GM12878 (cell line): Measurements from ENCODE around the gene TEX13B. TPM values are rescaled to one million over a fixed set of nuclear protein-coding genes. Genes with fewer than 3 reads are reported as not detected.
A peak's percentile ranks its signal among the peaks of the same experiment; 100 is the strongest.

ENCODE experiments used
- ATAC-seq: fragments of 200-7000 bp; cut with Tn5 transposase; 3 replicates; pipeline ENCODE4 v1.9.1; 2020; ENCODE audit warnings: mild to moderate bottlenecking, moderate library complexity
- BruUV-seq: library from RNA; stranded (reverse); fragments of 400-500 nt; replicated peaks from 2 replicates; lab custom pipeline; 2021; lab: Mats Ljungman, UMichigan
- CTCF ChIA-PET: fragments of 300-600 bp; sonication (Branson Sonifier 250); formaldehyde crosslinking; extraction: SDS; loops from one replicate; lab custom pipeline; 2021; ENCODE audit warnings: inconsistent platforms; lab: Yijun Ruan, JAX
- POLR2A ChIA-PET: fragments of 350-600 bp; formaldehyde crosslinking; extraction: SDS; loops from one replicate; lab custom pipeline; 2021; ENCODE audit warnings: inconsistent platforms; lab: Charles Lee
- RAD21 ChIA-PET: fragments of 300-600 bp; sonication (Branson Sonifier 250); formaldehyde crosslinking; loops from one replicate; lab custom pipeline; 2023; ENCODE audit warnings: antibody characterized with exemption; ENCODE audit not compliant: unreplicated experiment; lab: Charles Lee
- SMC1A ChIA-PET: fragments of 300-600 bp; sonication (Branson Sonifier 250); formaldehyde crosslinking; loops from one replicate; lab custom pipeline; 2023; ENCODE audit not compliant: unreplicated experiment, uncharacterized antibody; lab: Charles Lee
- DNase-seq: peaks from one replicate; pipeline ENCODE4 v3.0.0-alpha.2; 2011; ENCODE audit warnings: low read depth, low spot score
- FAIRE-seq: peaks from 3 replicates; lab custom pipeline; 2011; peaks lifted over from hg19 to GRCh38; lab: Jason Lieb, UNC
- H2AFZ ChIP-seq: 2 replicates; pipeline ENCODE4 v1.6.0; 2011; ENCODE audit warnings: low read depth, low read length, control low read depth; ENCODE audit not compliant: control insufficient read depth
- H3K27ac ChIP-seq: 2 replicates; pipeline ENCODE4 v1.5.1; 2011; ENCODE audit warnings: control low read depth; ENCODE audit not compliant: control insufficient read depth, insufficient read depth
- H3K27me3 ChIP-seq, 2 experiments: replicated peaks in 1 of 2; 2 replicates each; pipeline versions ENCODE4 v1.6.0 to v1.6.1; 2011; ENCODE audit warnings: low read length in 1 of 2; ENCODE audit not compliant: control insufficient read depth in 2 of 2, insufficient read depth in 2 of 2
- H3K36me3 ChIP-seq, 2 experiments: 2 replicates each; pipeline ENCODE4 v1.5.1; 2011; ENCODE audit warnings: low read length in 1 of 2; ENCODE audit not compliant: control insufficient read depth in 2 of 2, insufficient read depth in 2 of 2
- H3K4me1 ChIP-seq: 2 replicates; pipeline ENCODE4 v1.6.1; 2011; ENCODE audit warnings: mild to moderate bottlenecking, low read length, moderate library complexity, mixed read lengths; ENCODE audit not compliant: control insufficient read depth, insufficient read depth
- H3K4me2 ChIP-seq: 2 replicates; pipeline ENCODE4 v1.6.0; 2011; ENCODE audit warnings: control low read depth; ENCODE audit not compliant: control insufficient read depth, insufficient read depth
- H3K4me3 ChIP-seq: fragments of 200-600 bp; sonication (generic); 2 replicates; pipeline ENCODE4 v1.5.1; 2016
- H3K79me2 ChIP-seq: 2 replicates; pipeline ENCODE4 v1.6.0; 2011; ENCODE audit warnings: low read length; ENCODE audit not compliant: control insufficient read depth, insufficient read depth
- H3K9ac ChIP-seq: 2 replicates; pipeline ENCODE4 v1.8.0; 2011; ENCODE audit warnings: low read length, control low read depth, mixed read lengths; ENCODE audit not compliant: control insufficient read depth, insufficient read depth
- H3K9me3 ChIP-seq: replicated peaks from 3 replicates; pipeline ENCODE4 v1.5.1; 2011; ENCODE audit warnings: mild to moderate bottlenecking, low read length; ENCODE audit not compliant: control insufficient read depth, insufficient read depth
- H4K20me1 ChIP-seq: 2 replicates; pipeline ENCODE4 v1.6.0; 2011; ENCODE audit not compliant: control insufficient read depth, insufficient read depth
- BACH1 ChIP-seq: fragments of 450-650 bp; IDR thresholded peaks from 2 replicates; pipeline ENCODE4 v1.6.1; 2017; ENCODE audit warnings: mild to moderate bottlenecking, borderline replicate concordance
- BRCA1 ChIP-seq: IDR thresholded peaks from 2 replicates; pipeline ENCODE4 v1.6.1; 2011; ENCODE audit warnings: low read depth, low read length, improper control_type of control experiment
- IKZF1 ChIP-seq: fragments of 450-650 bp; conservative IDR thresholded peaks from 2 replicates; pipeline ENCODE4 v1.6.1; 2017; ENCODE audit warnings: antibody characterized with exemption, mild to moderate bottlenecking
- IRF4 ChIP-seq: IDR thresholded peaks from 2 replicates; pipeline ENCODE4 v1.6.1; 2011; ENCODE audit warnings: low read depth, low read length
- RUNX3 ChIP-seq: IDR thresholded peaks from 2 replicates; pipeline ENCODE4 v1.6.1; 2012; ENCODE audit warnings: low read length, inconsistent platforms
- STAT3 ChIP-seq: IDR thresholded peaks from 2 replicates; pipeline ENCODE4 v1.6.1; 2011; ENCODE audit warnings: low read depth, low read length, improper control_type of control experiment
- USF1 ChIP-seq: IDR thresholded peaks from 2 replicates; pipeline ENCODE4 v1.6.1; 2011; ENCODE audit warnings: borderline replicate concordance, low read depth, mild to moderate bottlenecking, moderate library complexity, mixed read lengths, low read length; ENCODE audit not compliant: insufficient read depth; ENCODE audit errors: extremely low read length
- YY1 ChIP-seq: IDR thresholded peaks from 2 replicates; pipeline ENCODE4 v1.6.1; 2011; ENCODE audit warnings: low read depth, mild to moderate bottlenecking, low read length
- WGBS: methylation state at CpG from one replicate; pipeline ENCODE4 v1.1.6; 2016; ENCODE audit warnings: low lambda C conversion rate; ENCODE audit not compliant: insufficient replicate concordance, insufficient coverage; ENCODE audit errors: missing lambda C conversion rate; 5-methylcytosine and 5-hydroxymethylcytosine counted together
- in situ Hi-C: fragments of 300-500 bp; cut with MboI; formaldehyde crosslinking; loops from 9 replicates; pipeline ENCODE4 v1.14.3; 2018; ENCODE audit warnings: mixed read lengths
- intact Hi-C: fragments of 100-400 bp; cut with micrococcal nuclease; formaldehyde crosslinking; loops from one replicate; pipeline ENCODE4 v1.14.2; 2022; ENCODE audit not compliant: unreplicated experiment
- polyA plus RNA-seq, 11 experiments: library from polyadenylated mRNA; depleted of rRNA in 4 of 11; unstranded in 6 of 11; stranded (reverse) in 5 of 11; fragments of >200 nt; fragmentation: Nextera tagmentation in 4 of 11; fragmentation: Illumina TruSeq in 1 of 11; extraction: Ambion mirVana in 4 of 11; extraction: Trizol in 1 of 11; gene quantifications; 1 replicate in 1 of 11; 2 replicates in 10 of 11; pipeline versions ENCODE4 v1.2.1 to v1.2.3, GENCODE V29; 2011 to 2016; ENCODE audit warnings: inconsistent platforms in 2 of 11, missing spikeins in 2 of 11, low read depth in 1 of 11
- total RNA-seq, 4 experiments: library from RNA; depleted of rRNA in 3 of 4; stranded (reverse); fragments of >200 nt in 3 of 4; fragmentation: Illumina TruSeq in 1 of 4; extraction: Trizol in 1 of 4; gene quantifications; 2 replicates each; pipeline versions ENCODE4 v1.2.1 to v1.2.3, GENCODE V29; 2013 to 2021

Gene TEX13B
- total and polyA plus RNA-seq, 10 of the 15 experiments (the other 5 are each of a cell fraction or from before 2014, with no cell fraction given), result not detected

- TF ChIP-seq RUNX3, result peak; percentile 70
Observed at GRCh38 chrX:108001218-108001814, 19.1 kb upstream of the TEX13B start (continued).

GRCh38 chrX:108000751-108001150 is 18.6 kb upstream of the TEX13B start:
- CTCF ChIA-PET, result interaction anchor here (0.5 to 3.3 kb wide), 9 partner anchors 9 to 964 kb away, joined by 3 to 12 read pairs (median 3); no protein-coding TSS in a partner anchor
- H3K4me1 ChIP-seq, result no peaks in the 10 kb centered on the region
- TF ChIP-seq USF1, result no peak
- no peak for TF ChIP-seq IRF4
- no peak for TF ChIP-seq IKZF1
- no peak for TF ChIP-seq STAT3
- no peak for TF ChIP-seq YY1
- TF ChIP-seq BACH1, result no peak
- TF ChIP-seq BRCA1, result no peak
- in situ Hi-C loops, result no loop called here
- ATAC-seq (peak; percentile 35), DNase-seq (no peak), FAIRE-seq (no peak)
- no peaks in the 10 kb centered on the region for H4K20me1 ChIP-seq
- RAD21 ChIA-PET, result no interaction called here
- no TSS peak for BruUV-seq
- no peaks in the 10 kb centered on the region for H3K27me3 ChIP-seq
- H3K4me2 ChIP-seq, result no peak overlapping the region
- no peak overlapping the region for H3K9ac ChIP-seq
- SMC1A ChIA-PET, result no interaction called here
- POLR2A ChIA-PET, result no interaction called here
- H2AFZ ChIP-seq, result no peak overlapping the region
- no peaks in the 10 kb centered on the region for H3K79me2 ChIP-seq
- H3K4me3 ChIP-seq, result no peak overlapping the region
- no peaks in the 10 kb centered on the region; the same call in 2 of the 3 replicates for H3K9me3 ChIP-seq
- 14% methylated on average over 2 of the region's 2 CpGs for WGBS
- no peak overlapping the region for H3K27ac ChIP-seq
- no peaks in the 10 kb centered on the region for H3K36me3 ChIP-seq
- intact Hi-C loops, result no loop called here
